DOHH2 (cell line): Measurements from ENCODE around the gene TMED4.

ENCODE experiments used
- H3F3A ChIP-seq: fragments of 200-600 bp; sonication (generic), shearing (Covaris generic); 2 replicates; pipeline ENCODE4 v1.6.0; 2016; ENCODE audit warnings: antibody characterized with exemption, mild to moderate bottlenecking; ENCODE audit not compliant: control insufficient read depth, insufficient read depth
- H3K27ac ChIP-seq: fragments of 200-600 bp; sonication (generic); 2 replicates; pipeline ENCODE4 v1.5.1; 2014; ENCODE audit warnings: low read depth, mild to moderate bottlenecking, low read length, moderate library complexity
- H3K27me3 ChIP-seq: fragments of 200-600 bp; sonication (generic); 2 replicates; pipeline ENCODE4 v1.6.1; 2014; ENCODE audit warnings: mild to moderate bottlenecking, low read length, mixed read lengths; ENCODE audit not compliant: control insufficient read depth
- H3K36me3 ChIP-seq: fragments of 200-600 bp; sonication (generic); 2 replicates; pipeline ENCODE4 v1.6.1; 2014; ENCODE audit warnings: mild to moderate bottlenecking, low read length, moderate library complexity, mixed read lengths; ENCODE audit not compliant: control insufficient read depth
- H3K4me1 ChIP-seq: fragments of 200-600 bp; sonication (generic); 2 replicates; pipeline ENCODE4 v1.6.1; 2014; ENCODE audit warnings: mild to moderate bottlenecking, low read length, mixed read lengths; ENCODE audit not compliant: control insufficient read depth
- H3K4me2 ChIP-seq: fragments of 200-600 bp; sonication (generic); 2 replicates; pipeline ENCODE4 v1.6.0; 2014; ENCODE audit warnings: mild to moderate bottlenecking, low read length, moderate library complexity
- H3K4me3 ChIP-seq: fragments of 200-600 bp; sonication (generic); 2 replicates; pipeline ENCODE4 v1.5.1; 2014; ENCODE audit warnings: mild to moderate bottlenecking, low read length, mixed read lengths
- H3K79me2 ChIP-seq: fragments of 200-600 bp; sonication (generic); 2 replicates; pipeline ENCODE4 v1.6.1; 2014; ENCODE audit warnings: mild to moderate bottlenecking, low read length, mixed read lengths; ENCODE audit not compliant: control insufficient read depth
- H3K9me2 ChIP-seq: fragments of 200-600 bp; sonication (generic); replicated peaks from 2 replicates; pipeline ENCODE4 v1.6.1; 2014; ENCODE audit warnings: mild to moderate bottlenecking, low read length, mixed read lengths; ENCODE audit not compliant: control insufficient read depth
- H3K9me3 ChIP-seq: fragments of 200-600 bp; sonication (generic); 2 replicates; pipeline ENCODE4 v1.6.1; 2014; ENCODE audit warnings: antibody characterized with exemption, low read length, mixed read lengths; ENCODE audit not compliant: control insufficient read depth, insufficient read depth
- H4K20me1 ChIP-seq: fragments of 200-600 bp; sonication (generic); 2 replicates; pipeline ENCODE4 v1.6.0; 2014; ENCODE audit warnings: low read depth, mild to moderate bottlenecking, antibody characterized with exemption, low read length, moderate library complexity; ENCODE audit not compliant: control insufficient read depth, insufficient read depth
- EZH2phosphoT487 ChIP-seq: fragments of 200-600 bp; sonication (generic); IDR thresholded peaks from 2 replicates; pipeline ENCODE4 v1.6.1; 2017; ENCODE audit warnings: borderline replicate concordance, mild to moderate bottlenecking, antibody characterized with exemption, low read length, moderate library complexity, mixed read lengths
- TF ChIP-seq, protein P1 (sequence below): fragments of 200-600 bp; sonication (generic); IDR thresholded peaks from one replicate; pipeline ENCODE4 v1.5.1; 2014; ENCODE audit warnings: antibody characterized with exemption, mild to moderate bottlenecking, low read depth, low read length; ENCODE audit not compliant: poor library complexity, severe bottlenecking

The TMED4 gene

GRCh38 chr7:44609829-44610228, 27.8 kb upstream of the TMED4 start:
- no peaks in the 10 kb centered on the region for H3K9me3 ChIP-seq
- peaks cover 22% of the 10 kb centered on the region for H3K36me3 ChIP-seq
- no peak overlapping the region for H3K27ac ChIP-seq
- H4K20me1 ChIP-seq, result peaks cover 8% of the 10 kb centered on the region; the same call in 1 of the 2 replicates
- H3K4me1 ChIP-seq, result peaks cover 44% of the 10 kb centered on the region
- TF ChIP-seq EZH2phosphoT487, result no peak
- TF ChIP-seq, protein P1, sequence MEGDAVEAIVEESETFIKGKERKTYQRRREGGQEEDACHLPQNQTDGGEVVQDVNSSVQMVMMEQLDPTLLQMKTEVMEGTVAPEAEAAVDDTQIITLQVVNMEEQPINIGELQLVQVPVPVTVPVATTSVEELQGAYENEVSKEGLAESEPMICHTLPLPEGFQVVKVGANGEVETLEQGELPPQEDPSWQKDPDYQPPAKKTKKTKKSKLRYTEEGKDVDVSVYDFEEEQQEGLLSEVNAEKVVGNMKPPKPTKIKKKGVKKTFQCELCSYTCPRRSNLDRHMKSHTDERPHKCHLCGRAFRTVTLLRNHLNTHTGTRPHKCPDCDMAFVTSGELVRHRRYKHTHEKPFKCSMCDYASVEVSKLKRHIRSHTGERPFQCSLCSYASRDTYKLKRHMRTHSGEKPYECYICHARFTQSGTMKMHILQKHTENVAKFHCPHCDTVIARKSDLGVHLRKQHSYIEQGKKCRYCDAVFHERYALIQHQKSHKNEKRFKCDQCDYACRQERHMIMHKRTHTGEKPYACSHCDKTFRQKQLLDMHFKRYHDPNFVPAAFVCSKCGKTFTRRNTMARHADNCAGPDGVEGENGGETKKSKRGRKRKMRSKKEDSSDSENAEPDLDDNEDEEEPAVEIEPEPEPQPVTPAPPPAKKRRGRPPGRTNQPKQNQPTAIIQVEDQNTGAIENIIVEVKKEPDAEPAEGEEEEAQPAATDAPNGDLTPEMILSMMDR, result no peak
- H3K9me2 ChIP-seq, result no peaks in the 10 kb centered on the region
- H3F3A ChIP-seq, result peaks cover 1% of the 10 kb centered on the region; the same call in 1 of the 2 replicates
- peaks cover 80% of the 10 kb centered on the region for H3K79me2 ChIP-seq
- peak overlapping the region; percentile 33 for H3K4me2 ChIP-seq
- H3K4me3 ChIP-seq, result 0 out of 2 replicates have a peak overlapping the region, but pooled peaks have one; percentile 8
- H3K27me3 ChIP-seq, result no peaks in the 10 kb centered on the region

DNA sequence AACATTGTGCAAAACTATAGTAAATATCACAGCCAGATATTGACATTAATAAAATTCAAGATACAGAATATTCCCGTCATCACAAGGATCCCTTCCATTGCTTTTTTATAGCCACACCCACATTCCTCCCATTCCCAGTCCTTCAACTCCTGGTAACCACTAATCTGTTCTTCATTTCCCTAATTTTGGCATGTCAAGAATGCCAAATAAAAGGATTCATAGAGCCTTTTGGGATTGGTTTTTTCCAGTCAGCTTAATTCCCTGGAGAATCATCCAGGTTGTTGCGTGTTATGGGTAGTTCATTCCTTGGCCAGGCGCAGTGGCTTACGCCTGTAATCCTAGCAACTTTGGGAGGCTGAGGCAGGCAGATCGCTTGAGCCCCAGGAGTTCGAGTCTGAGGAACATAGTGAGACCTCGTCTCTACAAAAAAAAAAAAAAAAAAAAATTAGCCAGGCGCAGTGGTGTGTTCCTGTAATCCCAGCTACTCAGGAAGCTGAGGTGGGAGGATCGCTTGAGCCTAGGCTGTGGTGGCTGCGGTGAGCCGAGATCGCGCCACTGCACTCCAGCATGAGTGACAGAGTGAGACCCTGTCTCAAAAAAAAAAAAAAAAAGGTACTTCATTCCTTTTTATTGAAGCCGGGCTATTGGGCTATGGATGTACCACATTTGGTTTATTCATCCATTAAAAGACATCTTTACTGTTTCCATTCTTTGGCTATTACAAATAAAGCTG, 27.1 kb upstream of the TMED4 start:
- H3K79me2 ChIP-seq, result peaks cover 72% of the 10 kb centered on the region
- H3K27me3 ChIP-seq, result no peaks in the 10 kb centered on the region
- H3K4me3 ChIP-seq, result 0 out of 2 replicates have a peak overlapping the region, but pooled peaks have one; percentile 8

GRCh38 chr7:44607141-44608068, 25.4 kb upstream of the TMED4 start:
- Histone ChIP-seq H3F3A (peaks cover 5% of the 10 kb centered on the region), H3K4me2 (peak overlapping the region; percentile 100), H3K27me3 (peaks cover 5% of the 10 kb centered on the region; the same call in 1 of the 2 replicates), H3K9me3 (no peaks in the 10 kb centered on the region), H3K36me3 (peaks cover 22% of the 10 kb centered on the region), H3K27ac (peak overlapping the region; percentile 80), H3K9me2 (no peaks in the 10 kb centered on the region), H3K4me3 (peak overlapping the region; percentile 99), H3K4me1 (peaks cover 55% of the 10 kb centered on the region), H4K20me1 (peaks cover 8% of the 10 kb centered on the region; the same call in 1 of the 2 replicates), H3K79me2 (peaks cover 55% of the 10 kb centered on the region)
- TF ChIP-seq, protein P1, result no peak
- TF ChIP-seq EZH2phosphoT487, result peak; percentile 43; the same call in 1 of the 2 replicates

More for the DNA sequence above, 27.1 kb upstream of the TMED4 start:
- H3K9me2 ChIP-seq, result no peaks in the 10 kb centered on the region
- H4K20me1 ChIP-seq, result peaks cover 8% of the 10 kb centered on the region; the same call in 1 of the 2 replicates
- TF ChIP-seq, protein P1, result no peak
- no peak for TF ChIP-seq EZH2phosphoT487
- H3F3A ChIP-seq, result peaks cover 3% of the 10 kb centered on the region; the same call in 1 of the 2 replicates
- no peaks in the 10 kb centered on the region for H3K9me3 ChIP-seq
- H3K4me2 ChIP-seq, result peak overlapping the region; percentile 33
- no peak overlapping the region for H3K27ac ChIP-seq
- H3K36me3 ChIP-seq, result peaks cover 22% of the 10 kb centered on the region
- H3K4me1 ChIP-seq, result peaks cover 39% of the 10 kb centered on the region
